Germinal center (tissue), 1 donor: ENCODE results near the gene MXI1.

ENCODE experiments used
- DNase-seq: peaks from one replicate; pipeline ENCODE4 v3.0.0; 2012; ENCODE audit warnings: mixed read lengths, low spot score

MXI1 gene

DNA sequence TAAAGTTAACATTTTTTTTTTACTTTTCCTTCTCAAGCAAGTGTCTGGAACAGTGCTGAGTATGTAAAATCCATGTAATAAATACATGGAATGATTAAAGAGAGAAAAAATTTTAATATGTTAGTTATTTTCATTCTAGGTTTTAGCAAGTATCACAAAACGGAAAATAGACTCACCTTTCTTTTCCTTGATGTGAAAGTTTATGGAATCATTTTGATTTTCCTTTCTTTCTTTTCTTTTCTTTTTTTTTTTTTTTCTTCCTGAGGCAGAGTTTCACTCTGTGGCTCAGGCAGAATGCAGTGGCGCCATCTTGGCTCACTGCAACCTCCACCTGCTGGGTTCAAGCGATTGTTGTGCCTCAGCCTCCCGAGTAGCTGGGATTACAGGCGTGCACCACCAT lies 69.2 kb downstream of the MXI1 start:
- DNase-seq, result no peak

DNA sequence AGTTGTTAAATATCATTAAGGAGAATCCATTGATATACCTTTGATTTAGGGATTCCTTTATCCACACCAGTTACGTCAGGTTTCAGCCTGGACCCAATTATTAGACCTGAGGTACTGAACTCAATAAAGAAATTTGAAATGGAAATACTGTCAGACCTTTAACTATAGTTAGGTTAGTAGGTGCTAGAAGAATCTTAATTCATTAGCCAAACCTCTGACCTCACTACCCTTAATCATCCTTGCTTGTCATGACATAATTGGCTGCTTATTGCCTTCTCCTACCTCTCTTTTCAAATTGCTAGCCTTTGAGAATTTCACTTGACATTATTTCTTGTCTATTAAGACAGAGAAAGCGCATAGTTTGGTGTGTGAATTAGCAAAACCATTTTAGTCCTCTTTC lies 70.2 kb downstream of the MXI1 start:
- no peak for DNase-seq

DNA sequence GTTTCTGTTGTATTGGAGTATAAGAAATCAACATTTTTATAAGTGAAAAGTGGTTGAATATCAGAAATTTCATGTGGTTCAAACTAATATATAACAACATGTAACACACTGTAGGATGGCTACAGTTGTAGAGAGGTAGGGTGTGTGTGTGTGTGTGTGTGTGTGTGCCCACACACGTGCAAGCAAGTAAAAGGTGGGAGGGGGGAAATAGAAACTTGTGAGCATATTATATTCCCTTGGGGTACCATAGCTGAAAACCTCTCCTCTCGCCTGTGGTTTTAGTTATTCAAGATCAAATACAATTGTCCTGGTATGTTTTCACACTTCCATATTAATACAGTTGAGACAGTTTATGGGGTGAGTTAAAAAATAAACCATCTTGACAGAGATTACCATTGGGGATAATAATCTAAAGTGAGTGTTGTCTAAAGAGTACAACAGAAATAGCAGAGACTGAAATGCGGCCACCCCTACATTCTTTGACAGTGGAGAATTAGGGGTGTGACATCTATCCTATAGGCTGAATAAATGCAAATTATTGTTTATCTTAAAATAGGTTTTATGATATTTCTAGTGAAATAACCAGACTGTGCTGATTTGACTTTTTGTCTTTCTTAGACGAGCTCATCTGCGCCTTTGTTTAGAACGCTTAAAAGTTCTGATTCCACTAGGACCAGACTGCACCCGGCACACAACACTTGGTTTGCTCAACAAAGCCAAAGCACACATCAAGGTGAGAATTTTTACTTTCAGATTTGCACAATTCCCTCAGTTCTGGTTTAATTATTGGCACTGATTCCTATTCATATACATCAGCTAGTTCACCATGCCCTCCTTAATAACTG lies 71.4 kb downstream of the MXI1 start:
- no peak for DNase-seq

DNA sequence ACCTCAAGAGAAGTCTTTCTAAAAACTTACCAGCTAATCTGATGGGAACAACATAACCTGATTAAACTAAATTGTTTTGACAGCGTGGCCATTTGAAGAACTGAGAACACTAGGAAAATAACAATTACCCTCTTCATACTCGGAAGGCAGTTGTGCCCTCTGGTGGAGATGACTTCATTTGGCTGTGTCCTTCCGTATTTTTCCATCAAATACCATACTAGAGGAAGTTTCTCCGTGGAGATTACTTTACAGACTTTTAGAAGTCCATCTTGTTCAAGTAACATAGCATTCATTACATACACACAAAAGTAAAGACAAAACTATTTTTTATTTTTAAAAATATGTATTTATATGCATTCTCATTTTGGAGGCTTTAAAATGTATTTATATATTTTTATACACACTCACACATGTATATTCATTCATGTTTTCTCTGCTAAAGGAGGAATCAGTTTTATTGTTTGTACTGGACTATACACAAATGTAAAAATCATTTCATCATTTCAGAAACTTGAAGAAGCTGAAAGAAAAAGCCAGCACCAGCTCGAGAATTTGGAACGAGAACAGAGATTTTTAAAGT lies 72.1 kb downstream of the MXI1 start:
- peak; percentile 32 for DNase-seq

DNA sequence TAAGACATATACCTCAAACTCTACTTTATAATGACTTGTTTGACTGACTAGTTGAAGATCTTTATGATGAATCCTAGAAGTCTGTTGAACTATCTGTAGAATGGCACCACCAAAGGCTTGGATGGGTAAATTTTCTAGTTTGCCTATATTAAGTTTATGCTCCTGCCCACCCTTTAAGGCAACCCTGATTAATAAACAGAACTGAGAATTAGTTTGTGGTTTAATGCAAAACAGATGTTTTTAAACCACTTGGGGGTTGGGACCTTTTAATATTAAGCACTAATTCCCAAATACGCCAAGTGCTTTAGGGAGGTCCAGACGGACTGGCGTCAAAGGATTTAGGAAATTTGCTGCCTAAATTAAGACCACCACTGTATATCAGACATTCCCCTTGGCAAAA lies 76.9 kb downstream of the MXI1 start:
- DNase-seq, result no peak

DNA sequence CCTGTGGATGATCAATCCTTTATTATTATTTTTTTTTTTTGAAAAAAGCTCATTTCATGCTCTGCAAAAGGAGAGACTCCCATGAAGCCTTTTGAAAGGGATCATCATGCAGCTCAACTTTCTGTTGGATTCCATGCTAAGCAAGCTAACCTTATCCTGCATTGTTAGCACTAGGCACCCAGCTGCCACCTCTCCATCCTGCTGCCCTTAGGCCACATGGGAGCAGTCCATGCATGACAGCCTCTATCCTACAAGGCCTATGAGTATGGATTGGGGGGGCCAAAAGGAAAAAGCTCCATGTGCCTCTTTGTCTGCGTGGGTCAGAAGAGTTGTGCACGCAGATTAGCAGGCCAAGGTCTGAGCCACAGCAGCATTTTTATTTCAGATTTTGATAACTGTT lies 78.1 kb downstream of the MXI1 start:
- no peak for DNase-seq

DNA sequence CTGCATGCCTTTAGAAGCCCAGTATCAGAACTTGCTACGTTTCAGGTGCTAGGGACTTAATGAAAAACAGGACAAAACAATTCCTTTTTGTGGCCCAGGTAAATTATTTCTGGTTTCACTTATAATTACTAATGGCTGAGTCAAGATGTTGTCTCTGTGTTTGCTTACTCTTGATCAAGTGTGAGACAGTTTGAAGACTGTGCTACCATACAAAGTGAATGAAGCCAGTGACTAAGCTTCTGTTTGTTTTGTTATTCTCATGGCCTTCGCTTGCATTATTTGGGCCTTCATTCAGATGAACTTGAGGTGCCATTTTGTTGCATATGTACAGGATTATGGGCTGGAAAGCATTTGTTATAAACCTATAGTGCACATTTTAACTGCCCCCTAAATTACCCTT lies 79.4 kb downstream of the MXI1 start:
- DNase-seq, result no peak

DNA sequence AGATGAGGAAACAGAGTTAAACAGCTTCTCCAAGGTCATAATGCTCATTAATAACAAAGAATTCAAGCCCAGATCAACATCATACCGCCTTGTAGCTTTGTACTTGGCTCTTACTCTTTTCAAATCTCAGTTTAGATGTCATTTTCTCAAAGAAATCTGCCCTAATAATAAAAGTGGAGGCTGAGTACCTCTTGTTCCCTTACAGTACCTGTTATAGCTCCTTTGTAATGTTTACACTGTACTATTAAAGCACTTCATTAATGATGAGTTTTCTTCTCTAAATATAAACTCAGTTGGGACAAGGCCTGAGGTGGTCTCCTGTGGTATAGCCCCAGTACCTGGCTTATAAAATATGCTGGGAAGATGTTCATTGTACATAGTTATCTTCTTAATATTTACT lies 89.6 kb downstream of the MXI1 start:
- no peak for DNase-seq

DNA sequence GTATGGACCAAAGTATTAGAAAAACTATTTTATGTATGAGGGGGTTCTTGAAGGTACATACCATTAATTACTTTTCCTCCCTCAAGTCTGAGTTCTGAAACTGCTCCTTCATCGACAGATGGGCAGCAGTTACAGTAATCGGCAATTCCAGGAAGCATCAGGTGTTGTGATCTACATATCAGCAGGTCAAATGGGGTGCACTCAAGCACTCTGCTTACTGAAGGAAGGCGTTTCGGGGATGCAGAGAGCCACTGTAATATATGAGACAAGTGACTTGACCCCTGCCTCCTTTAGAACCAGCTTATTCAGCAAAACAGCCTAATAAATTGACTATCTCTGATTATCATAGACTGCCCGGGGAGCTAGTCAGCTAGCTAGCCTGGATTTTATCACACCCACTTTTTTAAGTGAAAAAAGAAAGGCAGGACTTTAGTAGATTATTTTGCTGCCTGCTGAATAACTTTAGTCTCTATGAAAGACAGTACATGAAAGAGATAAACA lies 93.1 kb downstream of the MXI1 start:
- DNase-seq, result no peak

DNA sequence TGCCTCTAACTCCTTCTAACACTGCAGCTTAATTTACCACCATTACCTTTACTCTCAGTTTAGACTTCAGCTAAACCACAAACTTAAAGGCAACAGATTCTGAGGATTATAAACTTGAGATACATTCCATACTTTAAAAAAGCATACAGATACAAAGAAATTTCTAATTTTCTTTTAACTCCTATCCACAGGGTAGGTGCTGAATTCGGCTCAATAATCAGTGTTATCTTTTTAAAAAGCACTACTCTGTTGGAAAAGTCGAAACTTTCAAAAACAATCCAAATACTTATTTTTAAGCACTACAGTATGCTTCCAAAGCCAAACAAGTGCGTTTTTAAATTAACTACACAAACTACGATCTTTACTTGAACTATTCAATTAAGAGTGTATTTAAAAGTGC lies 96.3 kb downstream of the MXI1 start:
- DNase-seq, result no peak

DNA sequence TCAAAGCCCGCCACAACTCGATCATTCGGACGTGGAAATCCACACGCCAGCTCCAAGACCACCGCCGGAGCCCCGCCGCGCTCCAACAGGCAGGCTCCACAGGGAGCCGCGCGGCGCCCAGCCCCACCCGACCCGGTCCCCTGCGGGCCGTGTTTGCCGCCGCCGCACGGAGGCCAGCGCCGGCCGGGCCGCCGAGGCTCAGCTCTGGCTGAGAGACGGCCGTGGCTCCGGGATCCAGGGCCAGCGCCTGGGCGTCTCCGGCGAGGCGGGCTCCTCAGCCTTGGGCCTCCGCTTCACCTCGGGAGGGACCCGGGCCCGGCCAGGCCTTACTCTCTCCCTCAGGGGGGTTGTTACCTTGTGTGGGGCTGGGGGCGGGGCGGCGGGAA lies 97.0 kb downstream of the MXI1 start:
- DNase-seq, result peak; percentile 49

DNA sequence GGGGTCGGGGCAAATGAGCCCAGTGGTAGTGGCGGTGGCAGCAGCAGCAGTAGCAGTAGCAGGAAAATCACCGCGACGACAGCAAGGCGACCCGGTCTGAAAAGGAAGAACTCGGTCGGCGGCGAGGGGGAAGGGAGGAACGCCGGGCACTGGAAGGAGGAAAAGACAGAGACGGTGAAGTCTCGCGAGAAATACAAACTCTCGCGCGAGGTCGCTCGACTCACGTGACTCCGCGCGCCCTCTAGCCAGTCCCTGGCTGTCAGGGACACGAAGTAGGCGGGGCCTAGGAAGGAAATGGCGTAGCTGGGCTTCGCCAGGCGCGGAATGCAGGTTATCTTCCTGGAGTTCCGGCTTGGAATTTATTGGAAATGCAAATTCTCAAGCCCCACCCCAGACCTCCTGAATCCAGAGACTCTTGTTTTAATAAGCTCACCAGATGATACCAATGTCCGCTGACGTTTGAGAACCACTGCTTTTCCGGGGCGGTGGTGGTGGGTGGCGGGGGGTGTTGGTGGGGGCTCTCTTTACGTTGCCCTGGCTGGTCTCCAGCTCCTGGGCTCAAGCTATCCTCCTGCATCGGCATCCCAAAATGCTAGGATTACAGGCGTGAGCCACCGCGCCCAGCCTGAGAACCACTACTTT lies 97.5 kb downstream of the MXI1 start, which contains the start of gene SMNDC1:
SMNDC1 (minus strand) TSS at position 141 of the 642 bp plus-strand sequence. CDS start 1,333 bp downstream, outside the sequence.
- peak; percentile 95 for DNase-seq

DNA sequence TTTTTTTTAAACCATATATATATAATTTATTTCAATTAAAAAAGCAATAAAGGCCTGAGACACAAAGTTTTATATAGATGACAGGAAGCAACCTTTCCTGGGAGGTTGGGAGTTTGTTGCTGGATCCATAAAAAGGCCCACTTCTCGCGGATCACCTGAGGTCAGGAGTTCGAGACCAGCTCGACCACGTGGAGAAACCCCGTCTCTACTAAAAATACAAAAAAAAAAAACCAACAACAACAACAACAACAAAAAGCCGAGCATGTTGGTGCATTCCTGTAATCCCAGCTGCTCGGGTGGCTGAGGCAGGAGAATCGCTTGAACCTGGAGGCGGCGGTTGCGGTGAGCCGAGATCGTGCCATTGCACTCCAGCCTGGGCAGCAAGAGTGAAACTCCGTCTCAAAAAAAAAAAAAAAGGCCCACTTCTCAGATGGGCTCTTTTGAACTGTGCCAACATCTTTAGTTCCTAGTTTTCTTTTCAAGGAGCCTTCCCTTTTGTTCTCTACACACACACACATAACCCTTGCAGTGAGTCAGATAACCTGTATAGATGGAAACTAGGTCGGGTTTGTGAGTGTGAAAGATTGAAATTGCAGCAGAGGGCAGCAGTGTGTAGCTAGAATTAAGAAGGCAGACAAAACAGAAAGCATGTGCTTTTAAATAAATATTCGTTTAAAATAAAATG lies 98.5 kb downstream of the MXI1 start:
- peak; percentile 66 for DNase-seq

DNA sequence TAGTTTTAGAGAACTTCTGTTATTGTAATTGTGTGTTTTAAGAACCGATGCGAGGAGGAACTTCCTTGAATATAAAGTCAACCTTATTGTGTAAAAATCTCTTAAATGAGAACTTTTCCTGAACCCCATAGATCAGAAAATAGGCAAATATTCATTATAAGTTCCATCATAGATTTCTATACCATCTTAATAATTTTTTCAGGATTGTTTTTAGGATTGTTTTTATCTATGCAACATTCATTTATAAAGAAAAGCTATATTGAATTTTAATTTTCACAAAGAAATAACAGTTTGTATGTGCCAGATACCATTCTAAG lies 99.0 kb downstream of the MXI1 start:
- no peak for DNase-seq

DNA sequence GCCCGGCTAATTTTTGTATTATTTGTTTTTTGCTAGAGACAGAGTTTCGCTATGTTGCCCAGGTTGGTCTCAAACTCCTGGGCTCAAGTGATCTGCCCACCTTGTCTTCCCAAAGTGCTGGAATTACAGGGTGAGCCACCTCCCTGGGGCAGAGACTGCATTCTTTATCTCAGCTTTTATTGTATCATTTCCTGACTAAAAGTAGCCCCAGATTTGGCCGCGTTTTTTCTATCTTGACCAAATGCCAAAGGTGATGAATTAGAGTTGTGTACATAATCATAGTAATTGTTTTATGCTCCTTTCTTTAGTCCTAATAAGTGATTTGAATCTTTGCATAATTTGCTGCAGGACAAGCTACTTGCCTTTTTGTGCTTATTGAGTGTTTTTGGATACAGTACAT lies 100.4 kb downstream of the MXI1 start:
- no peak for DNase-seq

DNA sequence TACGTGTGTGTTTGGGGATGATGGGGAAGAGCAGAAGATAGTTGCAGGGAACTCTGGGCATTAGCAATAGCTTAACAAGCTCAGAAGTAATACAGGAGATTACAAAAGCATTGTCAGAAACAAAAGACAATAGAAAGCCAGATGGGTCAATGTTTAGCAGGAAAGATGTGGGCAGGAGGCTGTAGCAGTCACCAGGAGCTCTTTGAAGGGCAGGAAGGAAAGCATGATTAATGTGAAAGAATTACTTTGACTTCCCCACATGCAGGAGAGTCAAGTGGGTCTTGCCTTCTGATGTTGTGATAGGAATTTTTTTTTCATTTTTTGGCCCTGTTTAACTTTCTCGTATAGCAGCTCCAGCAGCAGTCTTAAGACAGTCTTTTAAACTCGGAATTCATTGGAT lies 103.3 kb downstream of the MXI1 start:
- no peak for DNase-seq

DNA sequence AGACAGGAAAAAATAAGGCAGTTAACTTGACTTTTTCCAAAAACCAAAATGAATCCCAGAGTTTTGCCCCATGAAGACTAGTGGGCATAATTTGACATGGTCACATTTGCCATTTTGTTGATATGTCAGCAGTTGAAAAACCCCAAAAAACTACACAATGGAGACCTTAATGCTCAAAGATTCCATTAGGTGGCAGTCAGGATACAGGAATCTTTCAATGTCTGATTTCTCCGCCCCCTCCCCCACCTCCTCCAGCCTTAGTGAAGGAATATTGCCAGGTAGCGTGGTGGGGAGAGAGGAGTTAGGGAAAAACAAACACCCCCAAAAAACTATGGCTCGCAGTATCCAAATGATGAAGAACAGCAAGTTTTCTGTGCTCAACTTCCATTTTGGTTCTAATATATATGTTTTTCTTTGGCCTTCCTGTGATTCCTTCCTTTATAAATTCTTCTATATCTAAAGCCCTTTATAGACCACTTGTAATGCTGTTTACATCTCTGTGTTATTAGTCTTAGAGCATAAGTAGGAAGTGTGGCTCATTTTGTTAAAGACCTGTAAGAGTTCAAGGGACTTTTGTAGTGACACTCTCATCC lies 104.0 kb downstream of the MXI1 start:
- DNase-seq, result peak; percentile 31

DNA sequence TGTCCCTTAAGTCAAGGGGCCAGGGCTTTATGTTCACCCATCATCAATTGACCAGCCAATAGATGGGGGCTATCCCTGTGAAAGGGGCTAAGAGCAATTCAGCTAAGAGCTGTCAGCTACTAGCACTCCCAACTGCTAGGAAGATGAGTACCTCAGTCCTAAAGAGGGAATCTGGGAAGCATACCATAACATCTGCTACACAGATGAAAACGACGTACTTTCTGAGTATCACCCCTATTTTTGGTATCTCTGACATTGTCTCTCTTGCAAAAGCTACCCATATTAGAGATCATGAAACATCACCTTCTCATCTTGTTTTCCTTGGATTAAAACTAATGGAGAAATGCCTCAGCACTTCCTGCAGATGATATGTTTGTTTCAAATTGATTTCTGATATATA lies 104.8 kb downstream of the MXI1 start:
- no peak for DNase-seq

DNA sequence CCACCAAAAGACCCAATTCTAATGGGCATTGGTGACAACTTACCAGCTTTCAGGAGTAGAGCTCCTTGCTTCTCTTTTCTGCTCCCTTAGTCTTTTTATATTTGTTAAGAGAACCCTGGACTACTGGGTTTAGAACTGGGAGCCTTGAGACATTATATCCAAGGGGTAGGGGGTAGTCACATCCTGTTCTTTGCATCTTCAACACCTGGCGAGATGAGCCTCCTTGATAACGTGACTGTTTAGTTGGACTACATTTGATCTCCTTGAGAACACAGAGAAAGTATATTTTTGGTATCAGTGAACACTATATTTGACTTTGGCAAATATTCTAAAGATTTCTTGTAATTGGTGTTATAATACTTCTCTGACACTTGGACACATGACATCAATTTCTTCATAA lies 106.3 kb downstream of the MXI1 start:
- DNase-seq, result no peak

DNA sequence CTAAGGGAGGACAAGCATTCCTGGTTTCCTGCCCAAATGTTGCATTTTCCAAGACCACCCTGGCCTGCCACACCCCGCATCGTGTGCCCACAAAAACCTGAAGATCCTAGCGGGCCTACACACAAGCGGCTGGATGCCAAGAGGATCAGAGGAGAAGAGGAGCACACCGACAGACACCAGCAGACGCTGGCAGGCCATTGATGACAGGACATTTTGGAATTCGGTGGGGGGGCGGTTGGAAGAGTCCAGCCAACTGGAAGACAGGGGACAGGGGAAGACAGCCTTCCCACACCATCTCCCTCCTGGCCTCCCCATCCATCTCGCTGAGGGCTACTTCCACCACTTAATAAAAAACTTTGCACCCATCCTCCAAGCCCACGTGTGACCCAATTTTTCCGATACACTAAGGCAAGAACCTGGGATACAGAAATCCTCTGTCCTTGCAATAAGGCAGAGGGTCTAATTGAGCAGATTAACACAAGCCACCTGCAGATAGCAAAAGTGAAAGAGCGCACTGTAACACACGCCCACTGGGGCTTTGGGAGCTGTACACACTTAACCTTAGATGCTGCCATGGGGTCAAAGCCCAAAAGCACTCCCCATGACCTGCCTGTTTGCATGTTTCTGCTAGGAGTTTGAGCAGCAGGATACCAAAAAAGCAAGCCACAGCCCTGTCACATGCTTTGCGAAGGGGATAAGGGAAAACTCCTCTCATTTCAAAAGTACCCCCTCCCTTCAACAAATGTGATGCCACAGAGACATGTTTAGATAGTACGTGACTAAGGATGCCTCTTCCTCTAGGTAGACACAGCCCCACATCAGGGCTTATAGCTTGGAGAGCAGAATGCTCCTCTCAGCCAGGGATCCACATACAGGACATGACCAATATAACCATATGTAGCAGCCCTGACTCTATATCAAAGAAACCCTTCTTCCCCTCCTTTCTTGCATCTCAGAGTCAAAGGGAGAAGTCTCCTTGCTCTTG lies 110.8 kb downstream of the MXI1 start:
- no peak for DNase-seq
